ENCODE measurements around the gene CMAS. TPM values are rescaled to one million over a fixed set of nuclear protein-coding genes. Genes with fewer than 3 reads are reported as not detected.
"Not testable (repeated sequence)": the region's sequence is repeated elsewhere in the genome, so short reads cannot be mapped to it uniquely, and the experiment has no call there.

CMAS gene
- polyA plus RNA-seq, 1 experiment = 31.7 TPM

DNA sequence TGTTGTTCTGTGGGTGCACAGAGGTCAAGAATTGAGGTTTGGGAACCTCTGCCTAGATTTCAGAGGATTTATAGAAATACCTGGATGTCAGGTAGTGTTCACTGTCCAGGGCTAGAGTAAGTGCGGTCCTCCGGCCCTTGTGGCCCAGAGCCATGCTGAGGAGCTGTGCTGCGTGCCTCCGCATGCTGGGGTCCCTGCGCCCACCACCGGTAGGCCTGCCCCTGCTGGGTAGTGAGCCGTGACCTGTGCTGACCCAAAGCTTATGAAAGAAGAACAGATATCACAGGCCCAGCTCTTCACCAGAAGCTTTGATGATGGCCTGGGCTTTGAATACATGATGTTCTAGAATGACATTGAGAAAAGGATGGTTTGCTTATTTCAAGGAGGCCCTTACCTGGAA is 37.8 kb upstream of the CMAS start:
- Histone ChIP-seq H3K4me3 (ENCODE audit: low read depth, low read length) (no peak overlapping the region), H3K9me3 (ENCODE audit: control insufficient read depth, insufficient read depth, low read length) (no peaks in the 10 kb centered on the region; the same call in 1 of the 2 replicates), H3K27ac (ENCODE audit: low read depth, low read length) (no peak overlapping the region), H3K27me3 (ENCODE audit: control insufficient read depth, insufficient read depth, low read length) (no peaks in the 10 kb centered on the region)
- TF ChIP-seq, protein P1, sequence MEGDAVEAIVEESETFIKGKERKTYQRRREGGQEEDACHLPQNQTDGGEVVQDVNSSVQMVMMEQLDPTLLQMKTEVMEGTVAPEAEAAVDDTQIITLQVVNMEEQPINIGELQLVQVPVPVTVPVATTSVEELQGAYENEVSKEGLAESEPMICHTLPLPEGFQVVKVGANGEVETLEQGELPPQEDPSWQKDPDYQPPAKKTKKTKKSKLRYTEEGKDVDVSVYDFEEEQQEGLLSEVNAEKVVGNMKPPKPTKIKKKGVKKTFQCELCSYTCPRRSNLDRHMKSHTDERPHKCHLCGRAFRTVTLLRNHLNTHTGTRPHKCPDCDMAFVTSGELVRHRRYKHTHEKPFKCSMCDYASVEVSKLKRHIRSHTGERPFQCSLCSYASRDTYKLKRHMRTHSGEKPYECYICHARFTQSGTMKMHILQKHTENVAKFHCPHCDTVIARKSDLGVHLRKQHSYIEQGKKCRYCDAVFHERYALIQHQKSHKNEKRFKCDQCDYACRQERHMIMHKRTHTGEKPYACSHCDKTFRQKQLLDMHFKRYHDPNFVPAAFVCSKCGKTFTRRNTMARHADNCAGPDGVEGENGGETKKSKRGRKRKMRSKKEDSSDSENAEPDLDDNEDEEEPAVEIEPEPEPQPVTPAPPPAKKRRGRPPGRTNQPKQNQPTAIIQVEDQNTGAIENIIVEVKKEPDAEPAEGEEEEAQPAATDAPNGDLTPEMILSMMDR (IDR thresholded peaks at IDR 0.05; ENCODE audit: low read depth, low read length) = no peak
- POLR2A ChIA-PET = no interaction called here
- CTCF ChIA-PET = no interaction called here
- no peak for DNase-seq (ENCODE audit: low read depth, low spot score)

DNA sequence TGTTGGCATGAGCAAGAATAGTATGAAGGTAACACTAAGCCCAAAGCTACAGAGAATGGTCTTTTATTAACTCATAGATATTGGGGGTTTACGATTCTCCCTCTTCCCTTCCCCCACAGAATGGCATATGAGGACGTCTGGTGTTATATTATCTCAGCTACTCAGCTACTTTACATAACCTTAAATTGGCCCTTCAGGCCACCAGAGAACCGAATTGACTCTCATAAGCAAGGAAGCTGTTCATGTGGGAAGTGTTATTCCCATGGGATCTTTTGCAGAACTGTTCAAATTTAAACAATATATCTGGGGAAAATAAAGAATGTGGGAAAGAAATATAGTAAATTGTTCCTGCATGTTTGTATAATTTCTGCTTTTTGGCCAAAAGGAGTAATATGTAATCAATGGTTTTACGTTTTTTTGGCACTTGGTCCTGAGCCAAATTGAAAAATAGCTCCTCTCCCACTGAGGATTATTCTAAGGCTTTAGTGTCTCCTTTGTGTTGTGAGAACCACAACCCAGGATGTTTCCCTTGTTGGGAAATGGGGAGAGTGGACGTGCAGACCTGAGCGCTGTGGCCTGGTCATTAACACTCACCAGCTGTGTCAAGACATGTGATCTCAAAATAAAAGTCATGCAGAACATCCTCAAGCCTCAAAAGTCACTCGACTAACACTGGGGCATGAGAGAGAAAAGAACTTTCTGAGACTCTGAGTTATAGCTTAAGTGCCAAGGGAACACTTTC is 31.8 kb upstream of the CMAS start:
- ChIA-PET CTCF (interaction anchor here (0.8 to 2.6 kb wide), 3 partner anchors 24 to 333 kb away, joined by 3 to 22 read pairs (median 5); no protein-coding TSS in a partner anchor), POLR2A (no interaction called here)
- Histone ChIP-seq H3K27ac (ENCODE audit: low read depth, low read length) (no peak overlapping the region), H3K9me3 (ENCODE audit: control insufficient read depth, insufficient read depth, low read length) (no peaks in the 10 kb centered on the region), H3K4me3 (ENCODE audit: low read depth, low read length) (no peak overlapping the region), H3K27me3 (ENCODE audit: control insufficient read depth, insufficient read depth, low read length) (no peaks in the 10 kb centered on the region)
- TF ChIP-seq, protein P1 (IDR thresholded peaks at IDR 0.05; ENCODE audit: low read depth, low read length) = no peak
- DNase-seq (ENCODE audit: low read depth, low spot score) = no peak

DNA sequence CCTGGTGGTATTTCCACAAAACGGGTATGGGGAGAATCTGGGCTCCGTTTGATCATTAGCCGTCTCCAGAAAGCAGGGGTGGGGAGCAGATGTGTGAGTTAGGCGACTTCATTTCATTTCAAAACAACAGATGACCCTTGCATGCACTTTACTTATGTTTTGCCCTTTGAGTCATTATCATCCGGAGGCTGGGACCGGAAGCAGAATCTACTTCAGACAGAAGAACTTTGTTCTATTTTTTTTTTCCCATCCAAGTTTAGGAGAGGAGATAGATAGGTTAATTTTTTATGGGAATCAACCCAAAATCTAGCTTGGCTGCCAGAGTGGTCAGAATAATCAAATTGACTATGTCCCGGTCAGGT is 31.3 kb upstream of the CMAS start:
- no peaks in the 10 kb centered on the region for H3K9me3 ChIP-seq (ENCODE audit: control insufficient read depth, insufficient read depth, low read length)
- no peaks in the 10 kb centered on the region for H3K27me3 ChIP-seq (ENCODE audit: control insufficient read depth, insufficient read depth, low read length)
- ChIA-PET CTCF (interaction anchor here (0.5 to 2.6 kb wide), 4 partner anchors 12 to 317 kb away, joined by 3 to 22 read pairs (median 5); no protein-coding TSS in a partner anchor), POLR2A (no interaction called here)
- no peak for DNase-seq (ENCODE audit: low read depth, low spot score)
- H3K4me3 ChIP-seq (ENCODE audit: low read depth, low read length) = no peak overlapping the region
- TF ChIP-seq, protein P1 (IDR thresholded peaks at IDR 0.05; ENCODE audit: low read depth, low read length) = no peak
- no peak overlapping the region for H3K27ac ChIP-seq (ENCODE audit: low read depth, low read length)

DNA sequence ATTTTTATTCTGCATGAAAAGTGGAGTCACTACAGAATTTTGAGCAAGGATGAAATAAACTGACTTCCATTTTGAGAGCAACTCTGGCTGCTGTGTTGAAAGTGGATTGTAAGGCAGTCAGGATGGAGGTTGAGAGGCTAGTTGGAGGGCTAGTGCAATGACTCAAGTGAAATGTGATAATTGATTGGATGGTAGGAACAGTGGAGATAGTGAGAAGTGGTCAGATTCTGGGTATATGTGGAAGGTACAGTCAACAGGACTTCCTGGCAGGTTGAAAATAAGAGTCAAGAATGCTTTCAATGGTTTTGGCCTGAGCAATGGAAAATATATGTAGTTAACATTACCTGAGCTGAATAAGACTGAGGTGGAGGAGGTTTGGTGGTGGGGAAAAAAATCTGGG is 29.0 kb upstream of the CMAS start:
- Histone ChIP-seq H3K27ac (ENCODE audit: low read depth, low read length) (no peak overlapping the region), H3K9me3 (ENCODE audit: control insufficient read depth, insufficient read depth, low read length) (no peaks in the 10 kb centered on the region), H3K4me3 (ENCODE audit: low read depth, low read length) (no peak overlapping the region), H3K27me3 (ENCODE audit: control insufficient read depth, insufficient read depth, low read length) (no peaks in the 10 kb centered on the region)
- CTCF ChIA-PET = interaction anchor here (0.7 to 2.3 kb wide), 3 partner anchors 27 to 319 kb away, joined by 3 to 61 read pairs (median 3); no protein-coding TSS in a partner anchor
- no peak for DNase-seq (ENCODE audit: low read depth, low spot score)
- TF ChIP-seq, protein P1 (IDR thresholded peaks at IDR 0.05; ENCODE audit: low read depth, low read length) = no peak
- POLR2A ChIA-PET = no interaction called here

DNA sequence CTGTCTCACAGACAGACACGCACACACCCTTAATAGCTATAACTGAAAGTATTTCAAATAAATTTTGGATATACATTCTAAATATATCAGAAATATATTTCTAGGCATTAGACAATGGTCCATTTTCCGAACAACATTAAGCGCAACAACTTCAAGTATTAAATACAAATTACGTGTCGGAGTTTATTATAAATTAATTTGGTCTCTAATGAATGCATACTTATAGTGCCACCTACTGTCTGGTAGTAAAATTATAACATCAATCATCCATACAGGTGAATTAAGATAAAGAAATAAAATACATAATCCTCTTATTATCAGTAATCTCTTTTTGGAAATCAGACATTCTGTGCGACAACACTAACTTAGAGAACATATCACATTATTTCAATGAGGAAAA is 27.2 kb upstream of the CMAS start:
- ChIA-PET POLR2A (no interaction called here), CTCF (interaction anchor here (0.6 to 2.3 kb wide), 12 partner anchors 13 to 471 kb away, joined by 3 to 61 read pairs (median 3); no protein-coding TSS in a partner anchor)
- Histone ChIP-seq H3K27me3 (ENCODE audit: control insufficient read depth, insufficient read depth, low read length) (no peaks in the 10 kb centered on the region), H3K4me3 (ENCODE audit: low read depth, low read length) (no peak overlapping the region), H3K9me3 (ENCODE audit: control insufficient read depth, insufficient read depth, low read length) (peaks cover 2% of the 10 kb centered on the region; the same call in 1 of the 2 replicates), H3K27ac (ENCODE audit: low read depth, low read length) (no peak overlapping the region)
- TF ChIP-seq, protein P1 (IDR thresholded peaks at IDR 0.05; ENCODE audit: low read depth, low read length) = no peak; the same call in 1 of the 2 replicates
- no peak for DNase-seq (ENCODE audit: low read depth, low spot score)

DNA sequence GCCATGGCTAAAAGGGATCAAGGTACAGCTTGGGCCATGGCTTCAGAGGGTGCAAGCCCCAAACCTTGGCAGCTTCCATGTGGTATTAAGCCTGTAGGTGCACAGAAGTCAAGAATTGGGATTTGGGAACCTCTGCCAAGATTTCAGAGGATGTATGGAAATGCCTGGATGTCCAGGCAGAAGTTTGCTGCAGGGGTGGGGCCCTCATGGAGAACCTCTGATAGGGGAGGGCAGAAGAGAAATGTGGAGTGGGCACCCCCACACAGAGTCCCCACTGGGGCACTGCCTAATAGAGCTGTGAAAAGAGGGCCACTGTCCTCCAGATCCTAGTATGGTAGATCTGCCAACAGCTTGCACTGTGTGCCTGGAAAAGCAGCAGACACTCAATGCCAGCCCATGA is 22.5 kb upstream of the CMAS start:
- H3K4me3 ChIP-seq (ENCODE audit: low read depth, low read length); H3K27me3 ChIP-seq (ENCODE audit: control insufficient read depth, insufficient read depth, low read length); DNase-seq (ENCODE audit: low read depth, low spot score); H3K27ac ChIP-seq (ENCODE audit: low read depth, low read length); H3K9me3 ChIP-seq (ENCODE audit: control insufficient read depth, insufficient read depth, low read length); POLR2A ChIA-PET: not testable (repeated sequence)
- CTCF ChIA-PET = interaction anchor here (1.1 kb wide), 1 partner anchor 326 kb away, joined by 3 read pairs; no protein-coding TSS in a partner anchor

All from AG04450 (cell line).